Breast epithelium (tissue), 3 donors: ENCODE results near the gene DDX31.

Experiments used
- POLR2A ChIP-seq: fragments of 450-650 bp; IDR thresholded peaks from one replicate; pipeline ENCODE4 v1.6.1; 2016; ENCODE audit warnings: antibody characterized with exemption, mild to moderate bottlenecking, moderate library complexity
- POLR2AphosphoS5 ChIP-seq, 3 donors: sonication (generic); formaldehyde crosslinking; IDR thresholded peaks; one replicate each; pipeline ENCODE4 v1.6.1; 2017; ENCODE audit warnings: antibody characterized with exemption in 3 of 3
- TF ChIP-seq, protein P1 (sequence below), 3 donors: fragments of 450-650 bp; IDR thresholded peaks; one replicate each; pipeline ENCODE4 v1.5.1; 2016 to 2017; ENCODE audit warnings: antibody characterized with exemption in 3 of 3, mild to moderate bottlenecking in 3 of 3, moderate library complexity in 3 of 3

DNA sequence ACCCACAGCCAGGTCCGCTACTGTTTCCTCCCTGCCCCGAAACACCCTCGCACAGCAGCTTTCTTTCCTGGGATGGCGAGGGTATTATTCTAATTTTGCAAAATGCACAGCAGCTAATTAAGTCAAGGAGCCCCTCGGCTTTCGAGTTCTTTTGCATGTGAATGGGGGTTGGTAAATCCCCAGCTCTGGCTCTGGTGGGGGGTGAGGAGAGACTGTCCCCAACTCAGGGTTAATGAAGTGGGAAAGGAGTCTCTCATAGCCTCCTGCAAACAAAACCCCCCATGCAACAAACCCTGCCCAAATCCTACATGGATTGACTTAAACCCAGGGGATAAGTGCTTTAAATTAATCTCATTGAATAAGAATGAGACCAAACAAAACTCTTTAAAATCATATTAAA is 78.5 kb downstream of the DDX31 start:
- TF ChIP-seq POLR2A: no peak
- TF ChIP-seq, protein P1, sequence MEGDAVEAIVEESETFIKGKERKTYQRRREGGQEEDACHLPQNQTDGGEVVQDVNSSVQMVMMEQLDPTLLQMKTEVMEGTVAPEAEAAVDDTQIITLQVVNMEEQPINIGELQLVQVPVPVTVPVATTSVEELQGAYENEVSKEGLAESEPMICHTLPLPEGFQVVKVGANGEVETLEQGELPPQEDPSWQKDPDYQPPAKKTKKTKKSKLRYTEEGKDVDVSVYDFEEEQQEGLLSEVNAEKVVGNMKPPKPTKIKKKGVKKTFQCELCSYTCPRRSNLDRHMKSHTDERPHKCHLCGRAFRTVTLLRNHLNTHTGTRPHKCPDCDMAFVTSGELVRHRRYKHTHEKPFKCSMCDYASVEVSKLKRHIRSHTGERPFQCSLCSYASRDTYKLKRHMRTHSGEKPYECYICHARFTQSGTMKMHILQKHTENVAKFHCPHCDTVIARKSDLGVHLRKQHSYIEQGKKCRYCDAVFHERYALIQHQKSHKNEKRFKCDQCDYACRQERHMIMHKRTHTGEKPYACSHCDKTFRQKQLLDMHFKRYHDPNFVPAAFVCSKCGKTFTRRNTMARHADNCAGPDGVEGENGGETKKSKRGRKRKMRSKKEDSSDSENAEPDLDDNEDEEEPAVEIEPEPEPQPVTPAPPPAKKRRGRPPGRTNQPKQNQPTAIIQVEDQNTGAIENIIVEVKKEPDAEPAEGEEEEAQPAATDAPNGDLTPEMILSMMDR (IDR thresholded peaks at IDR 0.05): no peak
- TF ChIP-seq POLR2AphosphoS5 (IDR thresholded peaks at IDR 0.05): no peak
